Peyer's patch (tissue), 4 donors: Measurements from ENCODE around the gene LONRF3. TPM values are rescaled to one million over a fixed set of nuclear protein-coding genes. Genes with fewer than 3 reads are reported as not detected.
A peak's percentile ranks its signal among the peaks of the same experiment; 100 is the strongest.
"Not testable (repeated sequence)": the region's sequence is repeated elsewhere in the genome, so short reads cannot be mapped to it uniquely, and the experiment has no call there.

Experiments used
- DNase-seq, 3 donors: peaks; one replicate each; pipeline ENCODE4 v3.0.0-alpha.2; 2017 to 2019
- H3K27ac ChIP-seq, 4 donors: fragments of 200-600 bp; sonication (generic); one replicate each; pipeline ENCODE4 v1.5.1; 2016 to 2019
- H3K27me3 ChIP-seq, 2 donors: fragments of 200-600 bp; sonication (generic); one replicate each; pipeline ENCODE4 v1.5.1; 2019
- H3K36me3 ChIP-seq, 3 donors: fragments of 200-600 bp; sonication (generic); one replicate each; pipeline ENCODE4 v1.5.1; 2016 to 2019
- H3K4me1 ChIP-seq, 4 donors: fragments of 200-600 bp; sonication (generic); one replicate each; pipeline ENCODE4 v1.5.1; 2016 to 2019
- H3K4me3 ChIP-seq, 4 donors: fragments of 200-600 bp; sonication (generic); 1 replicate in 3 of 4; 2 replicates in 1 of 4; pipeline ENCODE4 v1.5.1; 2016 to 2019; ENCODE audit warnings: mild to moderate bottlenecking in 1 of 4
- H3K9me3 ChIP-seq, 4 donors: fragments of 200-600 bp; sonication (generic); one replicate each; pipeline ENCODE4 v1.5.1; 2016 to 2019; ENCODE audit warnings: mild to moderate bottlenecking in 1 of 4
- POLR2A ChIP-seq, 2 donors: fragments of 450-650 bp; IDR thresholded peaks; one replicate each; pipeline ENCODE4 v1.5.1; 2017; ENCODE audit warnings: antibody characterized with exemption in 2 of 2, mild to moderate bottlenecking in 2 of 2, moderate library complexity in 2 of 2
- total RNA-seq, 4 donors: library from RNA; depleted of rRNA; stranded (reverse); fragments of >200 nt; gene quantifications; one replicate each; pipeline ENCODE4 v1.1.0, GENCODE V29; 2016
- TF ChIP-seq, protein P1 (sequence below), 6 experiments: fragments of 450-650 bp in 4 of 6; fragments of 200-600 bp in 2 of 6; sonication (generic) in 1 of 6; IDR thresholded peaks; one replicate each; pipeline ENCODE4 v1.5.1; 2017 to 2019; ENCODE audit warnings: antibody characterized with exemption in 6 of 6, mild to moderate bottlenecking in 3 of 6, moderate library complexity in 1 of 6

Gene LONRF3
- total RNA-seq, 4 donors from 2014 or later = 5.0 to 10.7 (median 6.6) TPM

DNA sequence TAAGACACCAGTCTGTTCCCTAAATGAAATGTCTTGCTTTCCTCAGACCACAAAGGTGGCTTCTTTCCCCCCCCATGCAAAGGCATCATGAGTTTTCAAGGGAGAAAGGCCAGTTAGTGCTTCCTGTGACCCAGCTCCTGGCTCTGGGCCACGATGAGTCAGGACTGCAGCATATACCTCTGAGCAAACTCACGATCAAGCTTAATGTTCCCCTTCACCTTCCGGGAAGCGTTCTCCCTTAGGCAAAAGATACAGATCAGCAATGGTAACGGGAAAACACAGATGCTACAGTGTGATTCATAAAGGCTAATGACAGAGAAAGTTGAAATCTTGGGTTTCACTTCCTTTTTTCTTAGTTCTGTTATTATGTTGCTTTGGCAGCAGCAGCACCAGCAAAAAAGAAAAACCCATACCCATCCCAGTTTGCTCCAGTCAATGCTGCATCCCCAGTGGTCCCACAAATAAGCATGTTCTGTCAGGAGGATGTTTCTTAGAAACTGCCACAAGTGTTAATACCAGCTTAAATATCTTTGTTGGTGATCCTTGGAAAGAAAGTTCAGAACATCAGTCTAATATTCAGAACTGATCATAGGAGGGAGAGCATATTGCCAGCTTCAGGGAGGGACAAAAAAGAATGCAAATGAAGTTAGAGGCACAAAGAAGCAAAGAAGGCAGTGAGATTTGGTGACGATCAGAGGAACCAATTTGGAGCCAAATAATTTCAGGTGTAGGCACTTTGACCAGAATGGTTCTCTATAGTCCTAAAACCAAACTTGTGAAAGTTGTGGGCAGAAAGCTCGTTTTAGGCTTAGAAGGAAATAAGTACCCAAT is 41.2 kb downstream of the LONRF3 start:
- H3K4me1 ChIP-seq = no peaks in the 10 kb centered on the region
- no peak for TF ChIP-seq POLR2A (IDR thresholded peaks at IDR 0.05)
- TF ChIP-seq, protein P1, sequence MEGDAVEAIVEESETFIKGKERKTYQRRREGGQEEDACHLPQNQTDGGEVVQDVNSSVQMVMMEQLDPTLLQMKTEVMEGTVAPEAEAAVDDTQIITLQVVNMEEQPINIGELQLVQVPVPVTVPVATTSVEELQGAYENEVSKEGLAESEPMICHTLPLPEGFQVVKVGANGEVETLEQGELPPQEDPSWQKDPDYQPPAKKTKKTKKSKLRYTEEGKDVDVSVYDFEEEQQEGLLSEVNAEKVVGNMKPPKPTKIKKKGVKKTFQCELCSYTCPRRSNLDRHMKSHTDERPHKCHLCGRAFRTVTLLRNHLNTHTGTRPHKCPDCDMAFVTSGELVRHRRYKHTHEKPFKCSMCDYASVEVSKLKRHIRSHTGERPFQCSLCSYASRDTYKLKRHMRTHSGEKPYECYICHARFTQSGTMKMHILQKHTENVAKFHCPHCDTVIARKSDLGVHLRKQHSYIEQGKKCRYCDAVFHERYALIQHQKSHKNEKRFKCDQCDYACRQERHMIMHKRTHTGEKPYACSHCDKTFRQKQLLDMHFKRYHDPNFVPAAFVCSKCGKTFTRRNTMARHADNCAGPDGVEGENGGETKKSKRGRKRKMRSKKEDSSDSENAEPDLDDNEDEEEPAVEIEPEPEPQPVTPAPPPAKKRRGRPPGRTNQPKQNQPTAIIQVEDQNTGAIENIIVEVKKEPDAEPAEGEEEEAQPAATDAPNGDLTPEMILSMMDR (IDR thresholded peaks at IDR 0.05) = no peak
- H3K36me3 ChIP-seq = peaks cover 0 to 19% (median 0%) of the 10 kb centered on the region in 3 donors
- peak in 2 of 3 donors; percentile 22 to 59 for DNase-seq
- no peak overlapping the region for H3K4me3 ChIP-seq
- no peaks in the 10 kb centered on the region for H3K9me3 ChIP-seq
- peak overlapping the region in 1 of 4 donors; percentile 25 for H3K27ac ChIP-seq
- no peaks in the 10 kb centered on the region for H3K27me3 ChIP-seq

DNA sequence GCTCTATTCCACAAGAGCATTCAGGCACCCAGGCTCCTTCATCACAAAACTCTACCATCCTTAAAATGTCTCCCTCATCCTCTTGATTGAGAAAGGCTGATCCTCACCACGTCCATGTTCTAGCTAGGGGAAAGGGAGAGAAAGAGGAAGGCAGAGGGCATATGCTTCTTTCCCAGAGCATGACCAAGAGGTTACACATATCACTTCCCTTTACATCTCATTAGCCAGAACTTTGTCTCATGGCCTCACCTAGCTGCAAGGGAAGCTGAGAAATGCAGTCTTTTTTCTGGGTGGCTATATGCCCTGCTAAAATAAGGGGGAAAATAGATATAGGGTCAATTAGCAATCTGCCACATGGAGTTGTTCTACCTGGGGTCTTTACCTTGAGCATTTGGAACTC is 42.7 kb downstream of the LONRF3 start:
- Histone ChIP-seq H3K27me3 (no peaks in the 10 kb centered on the region), H3K36me3 (peaks cover 0 to 14% (median 0%) of the 10 kb centered on the region in 3 donors), H3K4me1 (no peaks in the 10 kb centered on the region), H3K27ac (no peak overlapping the region), H3K4me3 (no peak overlapping the region), H3K9me3 (no peaks in the 10 kb centered on the region)
- DNase-seq = no peak
- TF ChIP-seq POLR2A (IDR thresholded peaks at IDR 0.05) = no peak
- TF ChIP-seq, protein P1 (IDR thresholded peaks at IDR 0.05) = no peak

DNA sequence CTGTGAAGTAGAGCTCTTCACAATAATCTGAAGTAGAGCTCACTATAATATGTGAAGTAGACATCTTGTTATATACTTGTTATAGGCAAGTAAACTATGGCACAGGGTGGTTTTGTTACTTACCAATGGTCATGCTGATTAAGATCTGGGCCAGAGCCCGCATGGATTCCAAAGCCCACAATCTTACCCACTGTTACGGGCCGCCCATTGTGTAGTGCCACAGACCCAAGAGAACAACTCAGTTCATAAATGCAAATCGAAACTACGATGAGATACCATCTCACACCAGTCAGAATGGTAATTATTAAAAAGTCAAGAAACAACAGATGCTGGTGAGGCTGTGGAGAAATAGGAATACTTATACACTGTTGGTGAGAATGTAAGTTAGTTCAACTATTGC is 51.5 kb downstream of the LONRF3 start:
- H3K27ac ChIP-seq = no peak overlapping the region
- H3K27me3 ChIP-seq = no peaks in the 10 kb centered on the region
- H3K9me3 ChIP-seq = no peaks in the 10 kb centered on the region
- no peak for TF ChIP-seq POLR2A (IDR thresholded peaks at IDR 0.05)
- TF ChIP-seq, protein P1 (IDR thresholded peaks at IDR 0.05) = no peak
- H3K4me1 ChIP-seq = no peaks in the 10 kb centered on the region
- no peaks in the 10 kb centered on the region for H3K36me3 ChIP-seq
- no peak for DNase-seq
- H3K4me3 ChIP-seq = no peak overlapping the region

DNA sequence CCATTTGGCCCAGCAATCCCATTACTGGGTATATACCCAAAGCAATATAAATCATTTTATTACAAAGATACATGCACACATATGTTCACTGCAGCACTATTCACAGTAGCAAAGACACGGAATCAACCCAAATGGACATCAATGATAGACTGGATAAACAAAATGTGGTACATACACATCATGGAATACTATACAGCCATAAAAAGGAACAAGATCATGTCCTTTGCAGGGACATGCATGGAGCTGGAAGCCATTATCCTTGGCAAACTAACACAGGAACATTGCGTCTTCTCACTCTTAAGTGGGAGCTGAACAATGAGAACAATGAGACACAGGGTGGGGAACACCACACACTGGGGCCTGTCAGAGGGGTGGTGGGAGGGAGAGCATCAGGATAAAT is 51.9 kb downstream of the LONRF3 start:
- H3K36me3 ChIP-seq, H3K27ac ChIP-seq, H3K9me3 ChIP-seq, H3K4me1 ChIP-seq, H3K4me3 ChIP-seq, H3K27me3 ChIP-seq, DNase-seq: not testable (repeated sequence)

DNA sequence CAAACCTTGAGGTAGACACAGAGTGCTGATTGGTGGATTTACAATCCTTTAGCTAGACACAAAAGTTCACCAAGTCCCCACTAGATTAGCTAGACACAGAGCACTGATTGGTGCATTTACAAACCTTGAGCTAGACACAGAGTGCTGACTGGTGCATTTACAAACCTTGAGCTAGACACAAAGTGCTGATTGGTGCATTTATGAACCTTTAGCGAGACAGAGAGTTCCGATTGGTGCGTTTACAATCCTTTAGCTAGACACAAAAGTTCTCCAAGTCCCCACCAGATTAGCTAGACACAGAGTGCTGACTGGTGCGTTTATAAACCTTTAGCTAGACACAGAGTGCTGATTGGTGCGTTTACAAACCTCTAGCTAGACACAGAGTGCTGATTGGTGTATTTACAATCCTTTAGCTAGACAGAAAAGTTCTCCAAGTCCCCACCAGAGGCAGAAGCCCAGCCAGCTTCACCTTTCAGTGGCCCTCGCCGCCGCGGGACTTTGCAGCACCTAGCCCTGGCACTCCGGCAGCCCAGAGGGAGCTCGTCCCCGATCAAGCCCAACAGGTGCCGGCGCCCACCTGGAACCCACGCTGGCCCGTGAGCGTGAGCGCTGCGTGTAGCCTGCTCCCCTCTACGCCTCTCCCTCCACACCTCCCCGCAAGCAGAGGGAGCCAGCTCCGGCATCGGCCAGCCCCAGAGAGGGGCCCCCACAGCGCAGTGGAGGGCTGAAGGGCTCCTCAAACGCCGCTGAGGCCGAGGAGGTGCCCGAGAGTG is 53.7 kb downstream of the LONRF3 start:
- H3K36me3 ChIP-seq, H3K9me3 ChIP-seq, DNase-seq, H3K4me3 ChIP-seq, H3K27me3 ChIP-seq, H3K4me1 ChIP-seq, H3K27ac ChIP-seq: not testable (repeated sequence)

DNA sequence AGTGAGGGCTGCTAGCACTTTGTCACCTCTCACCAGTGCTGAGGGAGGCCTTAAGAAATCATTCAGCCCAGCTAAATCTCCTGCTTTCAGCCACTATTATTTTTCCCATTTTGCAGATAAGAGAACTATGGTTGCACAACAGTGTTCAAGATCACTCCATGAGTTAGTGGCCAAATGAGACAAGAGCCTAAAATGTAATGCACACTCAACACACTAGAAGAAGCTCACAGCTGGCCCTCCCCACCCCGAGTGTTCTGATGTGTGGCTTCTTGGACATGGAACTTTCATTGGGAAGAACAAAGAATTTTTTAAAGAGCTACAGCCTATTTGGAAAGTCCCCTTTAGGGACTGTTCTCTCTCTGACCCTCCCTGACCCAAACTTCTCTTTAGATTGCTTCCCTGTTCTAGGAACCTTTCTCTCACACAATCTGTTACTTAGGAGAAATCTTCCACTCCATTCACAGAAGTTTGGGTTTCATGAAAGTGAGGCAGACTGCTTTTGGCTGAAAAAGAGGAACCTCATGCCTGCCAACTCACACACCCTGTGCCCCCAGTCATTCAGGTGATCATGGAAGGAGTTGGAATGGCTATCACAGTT is 54.4 kb downstream of the LONRF3 start:
- Histone ChIP-seq H3K4me1 (no peaks in the 10 kb centered on the region), H3K27ac (no peak overlapping the region), H3K9me3 (no peaks in the 10 kb centered on the region)

DNA sequence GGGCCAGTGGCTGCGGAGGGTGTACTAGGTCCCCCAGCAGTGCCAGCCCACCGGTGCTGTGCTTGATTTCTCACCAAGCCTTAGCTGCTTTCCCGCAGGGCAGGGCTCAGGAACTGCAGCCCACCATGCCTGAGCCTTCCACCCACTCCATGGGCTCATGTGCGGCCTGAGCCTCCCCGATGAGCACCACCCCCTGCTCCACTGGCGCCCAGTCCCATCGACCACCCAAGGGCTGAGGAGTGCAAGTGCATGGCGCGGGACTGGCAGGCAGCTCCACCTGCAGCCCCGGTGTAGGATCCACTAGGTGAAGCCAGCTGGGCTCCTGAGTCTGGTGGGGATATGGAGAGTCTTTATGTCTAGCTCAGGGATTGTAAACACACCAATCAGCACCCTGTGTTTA is 55.2 kb downstream of the LONRF3 start:
- not testable (repeated sequence) for H3K27me3 ChIP-seq, H3K4me3 ChIP-seq, H3K9me3 ChIP-seq, DNase-seq, H3K36me3 ChIP-seq, H3K4me1 ChIP-seq, H3K27ac ChIP-seq

More for the DNA sequence above, 54.4 kb downstream of the LONRF3 start:
- no peaks in the 10 kb centered on the region for H3K27me3 ChIP-seq
- no peak overlapping the region for H3K4me3 ChIP-seq
- TF ChIP-seq POLR2A (IDR thresholded peaks at IDR 0.05) = no peak
- TF ChIP-seq, protein P1 (IDR thresholded peaks at IDR 0.05) = no peak
- no peaks in the 10 kb centered on the region for H3K36me3 ChIP-seq
- DNase-seq = no peak
